HG02943 (cell line): ENCODE results near the gene ASTE1.
"Not testable (repeated sequence)": the region's sequence is repeated elsewhere in the genome, so short reads cannot be mapped to it uniquely, and the experiment has no call there.

Experiments
- ATAC-seq: cut with Tn5 transposase; IDR thresholded peaks from one replicate; pipeline ENCODE4 v1.9.1; 2021; ENCODE audit warnings: mild to moderate bottlenecking, low read depth, moderate library complexity; ENCODE audit not compliant: unreplicated experiment

The ASTE1 gene

GRCh38 chr3:131026321-131027151 is at the start of gene ASTE1, which contains the start of gene NEK11:
TSS of gene ASTE1 (minus strand) at chr3:131026825. CDS start at chr3:131025306, 1,519 bp downstream.
TSS of gene NEK11 (plus strand) at chr3:131026877. CDS start at chr3:131029709, 2,832 bp downstream.
- ATAC-seq: peak; percentile 99

GRCh38 chr3:131075632-131076328 is 49.2 kb upstream of the ASTE1 start:
- no peak for ATAC-seq

DNA sequence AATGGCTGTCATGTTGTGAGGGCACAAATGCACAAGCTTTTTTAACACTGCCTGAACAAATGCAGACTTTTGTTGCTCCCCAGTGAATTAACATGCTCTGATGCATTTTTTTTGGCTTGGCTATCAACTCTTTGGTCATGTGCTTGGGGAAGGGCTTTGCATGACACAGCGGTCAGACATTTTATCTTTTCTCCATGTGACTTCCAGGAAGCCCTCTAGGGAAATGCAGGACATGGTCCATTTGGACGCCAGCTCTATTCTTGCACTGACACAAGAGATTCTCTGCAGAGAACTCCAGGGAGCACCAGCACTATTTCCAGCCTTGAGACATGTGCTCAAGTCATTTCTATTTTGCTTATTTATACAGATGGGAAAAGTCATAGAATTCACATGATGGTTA is 46.2 kb upstream of the ASTE1 start:
- ATAC-seq: no peak

DNA sequence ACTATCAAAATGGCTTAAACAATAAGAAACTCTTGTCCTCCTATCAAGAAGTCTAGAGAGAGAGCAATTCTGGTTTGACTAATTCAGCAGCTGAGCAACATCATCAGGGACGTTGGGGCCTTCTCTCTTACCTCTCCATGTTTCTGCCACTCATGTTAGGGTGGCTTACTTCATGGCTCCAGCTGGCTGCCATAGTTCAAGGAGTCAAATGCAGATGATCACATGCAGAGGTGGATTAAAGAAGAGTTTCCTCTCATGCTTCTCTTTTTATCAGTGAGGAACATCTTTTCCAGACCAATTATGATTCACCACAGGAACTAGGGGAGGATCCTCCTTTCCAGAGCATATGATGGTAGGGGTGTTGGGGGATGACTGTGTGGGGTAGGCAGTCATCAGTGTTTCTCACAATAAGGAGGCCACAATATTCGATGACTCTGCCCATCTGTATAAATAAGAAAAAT is 45.5 kb upstream of the ASTE1 start:
- no peak for ATAC-seq

DNA sequence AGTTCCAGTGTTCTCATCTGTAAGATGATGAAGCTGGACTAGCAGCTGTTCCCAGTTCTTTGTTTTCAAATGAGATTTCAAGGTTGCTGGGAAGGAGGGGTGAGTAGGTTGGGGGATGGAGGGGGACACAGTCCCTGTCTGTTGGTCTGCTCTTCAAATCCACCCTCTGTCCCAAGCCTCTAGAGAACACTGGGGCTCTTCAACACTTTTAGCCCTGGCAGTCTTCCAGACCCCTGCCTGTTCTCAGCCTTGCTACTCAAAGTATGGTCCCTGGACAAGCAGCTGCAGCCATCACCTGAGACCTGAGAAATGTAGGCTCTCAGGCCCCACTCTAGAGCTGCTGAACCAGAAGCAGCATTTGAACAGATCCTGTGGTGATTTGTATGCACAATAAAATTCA is 41.4 kb upstream of the ASTE1 start:
- ATAC-seq: no peak

- no peak for ATAC-seq
Observed at GRCh38 chr3:131053043-131053859, 26.6 kb upstream of the ASTE1 start.

GRCh38 chr3:131050001-131050400 is 23.4 kb upstream of the ASTE1 start:
- no peak for ATAC-seq

DNA sequence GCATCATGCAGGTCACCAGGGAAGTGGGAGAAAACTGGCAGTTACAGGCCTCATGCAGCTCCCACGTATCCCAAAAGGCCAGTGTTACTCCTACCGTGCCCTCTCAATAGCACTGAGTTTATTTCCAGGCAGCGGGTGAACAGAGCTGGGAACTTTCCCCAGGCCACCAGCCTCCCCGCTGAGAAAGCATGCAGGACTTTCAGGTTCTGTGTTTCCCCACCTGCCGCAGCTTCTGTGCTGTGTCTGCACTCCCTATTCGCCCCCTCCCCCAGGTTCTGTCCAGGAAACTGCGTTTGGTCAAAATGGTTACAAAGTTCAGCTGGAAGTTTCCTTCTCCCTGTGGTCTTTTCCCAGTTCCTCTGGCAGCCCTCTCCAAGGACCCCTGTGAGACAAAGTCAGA is 21.4 kb upstream of the ASTE1 start:
- ATAC-seq: no peak

DNA sequence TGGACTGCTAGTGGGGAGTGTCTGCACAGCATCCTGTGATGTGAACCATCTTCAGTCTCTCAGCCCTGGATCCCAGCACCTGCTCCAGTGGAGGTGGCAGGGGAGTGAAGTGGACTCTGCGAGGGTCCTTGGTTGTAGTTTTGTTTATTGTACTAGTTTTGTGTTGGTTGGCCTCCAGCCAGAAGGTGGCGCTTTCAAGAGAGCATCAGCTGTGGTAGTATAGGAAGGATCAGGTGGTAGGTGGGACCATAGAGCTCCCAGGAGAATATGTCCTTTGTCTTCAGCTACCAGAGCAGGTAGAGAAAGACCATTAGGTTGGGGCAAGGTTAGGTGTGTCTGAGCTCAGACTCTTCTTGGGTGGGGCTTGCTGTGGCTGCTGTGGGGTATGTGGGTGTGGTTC is 21.0 kb upstream of the ASTE1 start:
- ATAC-seq: no peak

GRCh38 chr3:131042271-131042985 is 15.8 kb upstream of the ASTE1 start:
- ATAC-seq: not testable (repeated sequence)

DNA sequence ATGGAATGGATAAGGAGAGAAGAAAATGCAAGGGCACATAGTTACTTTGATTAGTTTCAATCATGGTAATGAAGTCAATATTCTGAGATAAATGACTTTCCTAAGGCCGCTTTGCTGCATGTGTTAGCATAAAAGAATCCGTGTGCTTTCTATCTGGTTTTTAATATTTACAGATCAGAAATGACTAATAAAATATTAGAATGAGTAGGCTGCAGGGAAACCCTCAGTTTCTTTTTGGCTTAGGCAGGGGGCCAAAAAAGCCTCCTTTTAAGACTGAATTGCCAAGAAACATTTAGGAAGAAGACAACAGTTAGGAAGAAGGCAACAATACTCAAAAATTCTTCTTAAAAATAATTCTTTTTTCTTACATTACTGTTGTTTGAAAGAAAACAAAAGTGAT is 11.7 kb upstream of the ASTE1 start:
- no peak for ATAC-seq

GRCh38 chr3:131036986-131037385 is 10.4 kb upstream of the ASTE1 start:
- ATAC-seq: no peak

DNA sequence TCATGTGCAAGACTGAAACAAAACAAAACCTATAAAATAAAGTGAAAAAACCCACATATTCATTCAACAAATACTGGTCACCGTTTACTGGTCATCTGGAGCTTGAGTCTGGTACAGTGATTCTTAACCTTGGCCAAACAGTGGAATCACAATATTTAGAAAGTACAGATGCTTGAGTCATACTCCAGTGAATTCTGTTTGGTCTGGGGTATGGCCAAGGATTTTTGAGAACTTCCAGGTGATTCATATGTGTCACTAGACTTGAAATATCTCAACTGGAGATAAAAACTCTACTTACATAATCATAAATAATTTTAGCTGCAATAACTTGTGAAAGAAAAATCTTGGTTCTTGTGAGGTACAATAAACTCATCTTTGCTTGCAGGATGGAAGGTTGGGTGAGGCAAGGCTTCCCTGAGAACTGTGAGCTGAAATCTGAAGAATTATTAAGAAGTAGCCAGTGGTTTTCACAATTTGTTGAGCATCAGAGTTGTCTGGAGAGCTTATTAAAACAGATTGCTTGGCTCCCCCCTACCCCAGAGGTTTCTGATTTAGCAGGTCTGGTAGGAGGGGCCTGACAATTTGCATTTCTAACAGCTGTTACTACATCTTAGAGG is 9.7 kb upstream of the ASTE1 start:
- no peak for ATAC-seq

- no peak for ATAC-seq
Observed at GRCh38 chr3:131033480-131034080, 7.0 kb upstream of the ASTE1 start.

- no peak for ATAC-seq
Observed at GRCh38 chr3:131031660-131032059, 5.0 kb upstream of the ASTE1 start.

- no peak for ATAC-seq
Observed at GRCh38 chr3:131028844-131029243, 2.2 kb upstream of the ASTE1 start.

DNA sequence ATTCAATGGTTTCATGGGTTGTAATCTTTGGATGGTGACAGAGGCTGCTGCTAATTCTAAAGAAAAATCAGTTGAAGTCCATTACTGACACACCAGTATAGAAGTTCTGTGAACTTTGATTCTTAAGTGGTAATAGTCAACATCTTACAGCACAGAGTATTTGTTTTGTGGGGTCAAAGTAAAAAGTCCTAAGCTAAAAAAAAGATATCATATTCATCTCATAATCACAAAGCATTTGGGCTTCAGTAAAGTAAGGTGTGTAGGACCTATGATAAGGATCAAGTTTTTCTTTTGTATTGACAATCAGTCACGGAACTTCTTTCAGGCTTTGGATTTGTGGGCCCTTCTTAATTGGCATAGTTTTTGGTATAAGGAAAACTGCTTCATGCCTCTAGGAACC is 1.1 kb downstream of the ASTE1 start:
- ATAC-seq: no peak

DNA sequence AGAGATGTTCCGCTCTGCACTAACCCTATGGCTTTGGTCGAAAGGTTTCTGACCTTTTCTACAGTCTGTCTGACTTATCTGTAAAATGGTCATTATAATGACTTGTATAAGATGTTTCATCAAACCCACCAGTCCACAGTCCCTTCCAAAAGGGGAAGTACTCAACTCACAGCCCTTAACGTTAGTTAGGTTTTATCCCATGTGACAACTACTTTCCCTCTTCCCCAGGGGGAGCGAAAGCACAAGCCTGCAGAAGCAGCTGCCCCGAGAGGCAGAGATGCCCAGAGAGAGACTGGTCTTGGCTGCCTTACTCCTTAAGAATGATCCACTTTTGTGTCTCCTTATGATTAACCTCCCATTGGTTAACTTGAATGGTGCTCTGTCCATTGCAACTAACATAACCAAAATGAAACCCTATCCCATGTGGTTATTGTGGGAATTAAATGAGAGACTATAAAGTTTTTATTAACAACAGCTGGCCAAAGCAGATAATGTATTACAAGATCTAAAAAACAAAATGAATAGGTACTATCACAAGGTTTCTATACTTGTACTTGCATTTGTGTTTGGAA is 6.4 kb downstream of the ASTE1 start:
- ATAC-seq: no peak

- ATAC-seq: no peak
Observed at GRCh38 chr3:131018970-131019369, 7.7 kb downstream of the ASTE1 start.
